Activated effector memory CD4-positive, alpha-beta T cell treated with Interleukin-2 at 50 U/mL for 16 hours (primary cell): ENCODE data around the gene ARNT2.

Experiments
- DNase-seq: peaks from one replicate; pipeline ENCODE4 v3.0.0-alpha.2; 2020

The ARNT2 gene

GRCh38 chr15:80526556-80527340 lies 122.6 kb downstream of the ARNT2 start:
- no peak for DNase-seq

GRCh38 chr15:80527406-80527805 lies 123.2 kb downstream of the ARNT2 start:
- no peak for DNase-seq

GRCh38 chr15:80527961-80528360 lies 123.8 kb downstream of the ARNT2 start:
- DNase-seq, result no peak

- no peak for DNase-seq
Observed at GRCh38 chr15:80530737-80531365, 126.7 kb downstream of the ARNT2 start.

- DNase-seq, result no peak
Observed at GRCh38 chr15:80531388-80531787, 127.2 kb downstream of the ARNT2 start.

GRCh38 chr15:80531796-80532195 lies 127.6 kb downstream of the ARNT2 start:
- no peak for DNase-seq

- DNase-seq, result no peak
Observed at GRCh38 chr15:80533790-80534333, 129.7 kb downstream of the ARNT2 start.

- no peak for DNase-seq
Observed at GRCh38 chr15:80536231-80536630, 132.0 kb downstream of the ARNT2 start.

- no peak for DNase-seq
Observed at GRCh38 chr15:80536716-80537115, 132.5 kb downstream of the ARNT2 start.

GRCh38 chr15:80545078-80545477 lies 140.9 kb downstream of the ARNT2 start:
- no peak for DNase-seq

GRCh38 chr15:80547264-80547663 lies 143.1 kb downstream of the ARNT2 start:
- no peak for DNase-seq

- DNase-seq, result no peak
Observed at GRCh38 chr15:80549191-80549590, 145.0 kb downstream of the ARNT2 start.

- no peak for DNase-seq
Observed at GRCh38 chr15:80549654-80550053, 145.5 kb downstream of the ARNT2 start.

GRCh38 chr15:80550219-80550907 lies 146.2 kb downstream of the ARNT2 start:
- no peak for DNase-seq

- DNase-seq, result no peak
Observed at GRCh38 chr15:80550908-80551260, 146.7 kb downstream of the ARNT2 start.

GRCh38 chr15:80551348-80551747 lies 147.2 kb downstream of the ARNT2 start:
- DNase-seq, result no peak

GRCh38 chr15:80554560-80554959 lies 150.4 kb downstream of the ARNT2 start:
- DNase-seq, result no peak

- no peak for DNase-seq
Observed at GRCh38 chr15:80556694-80557367, 152.6 kb downstream of the ARNT2 start.

GRCh38 chr15:80557441-80558234 lies 153.5 kb downstream of the ARNT2 start:
- no peak for DNase-seq

- DNase-seq, result no peak
Observed at GRCh38 chr15:80558631-80559319, 154.6 kb downstream of the ARNT2 start.

- DNase-seq, result no peak
Observed at GRCh38 chr15:80559320-80559693, 155.1 kb downstream of the ARNT2 start.

GRCh38 chr15:80559761-80560160 lies 155.6 kb downstream of the ARNT2 start:
- DNase-seq, result no peak
